NOMO-1 treated with dmso at 0.1 percent for 144 hours (cell line): ENCODE results near the gene PAQR5.
A peak's percentile ranks its signal among the peaks of the same experiment; 100 is the strongest.
"Not testable (repeated sequence)": the region's sequence is repeated elsewhere in the genome, so short reads cannot be mapped to it uniquely, and the experiment has no call there.

Source experiments
- DNase-seq: peaks from one replicate; lab custom pipeline; 2025; ENCODE audit not compliant: unreplicated experiment; lab: John Stamatoyannopoulos, UW

Gene PAQR5

DNA sequence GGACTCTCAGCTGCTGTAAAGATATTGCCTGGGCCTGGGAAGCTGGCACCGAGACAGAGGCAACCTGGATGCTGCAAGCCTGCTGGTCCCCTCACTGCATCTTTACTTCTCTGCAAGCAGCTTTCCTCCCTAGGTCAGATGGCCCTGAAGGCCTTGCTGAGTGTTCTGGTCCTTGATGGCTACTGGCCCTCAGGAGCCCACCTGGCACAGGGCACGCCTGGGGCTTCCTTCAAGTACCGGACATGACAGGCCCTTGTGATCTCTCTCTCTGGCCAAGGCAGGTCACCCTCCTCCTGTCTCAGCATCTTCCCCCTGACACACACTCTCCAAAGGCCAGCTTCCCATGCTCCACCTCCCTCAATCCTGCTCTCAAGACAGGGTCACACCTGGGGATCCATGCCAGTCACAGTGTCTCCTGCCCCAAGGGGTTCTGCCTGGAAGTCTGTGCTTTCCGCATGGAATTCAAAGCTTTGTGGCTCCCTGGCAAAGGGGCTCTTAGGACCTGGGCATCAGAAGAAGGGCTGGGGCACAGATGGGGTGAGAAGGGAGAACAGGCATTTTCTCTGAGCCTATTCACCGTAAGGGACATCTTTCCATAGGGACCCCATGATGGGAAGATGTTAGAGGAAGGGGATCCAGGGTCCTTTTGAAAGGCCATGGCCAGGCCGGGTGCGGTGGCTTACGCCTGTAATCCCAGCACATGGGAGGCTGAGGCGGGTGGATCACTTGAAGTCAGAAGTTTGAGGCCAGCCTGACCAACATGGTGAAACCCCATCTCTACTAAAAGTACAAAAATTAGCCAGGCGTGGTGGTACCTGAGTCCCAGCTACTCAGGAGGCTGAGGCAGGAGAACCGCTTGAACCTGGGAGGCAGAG is 4.7 kb upstream of the PAQR5 start:
- no peak for DNase-seq

DNA sequence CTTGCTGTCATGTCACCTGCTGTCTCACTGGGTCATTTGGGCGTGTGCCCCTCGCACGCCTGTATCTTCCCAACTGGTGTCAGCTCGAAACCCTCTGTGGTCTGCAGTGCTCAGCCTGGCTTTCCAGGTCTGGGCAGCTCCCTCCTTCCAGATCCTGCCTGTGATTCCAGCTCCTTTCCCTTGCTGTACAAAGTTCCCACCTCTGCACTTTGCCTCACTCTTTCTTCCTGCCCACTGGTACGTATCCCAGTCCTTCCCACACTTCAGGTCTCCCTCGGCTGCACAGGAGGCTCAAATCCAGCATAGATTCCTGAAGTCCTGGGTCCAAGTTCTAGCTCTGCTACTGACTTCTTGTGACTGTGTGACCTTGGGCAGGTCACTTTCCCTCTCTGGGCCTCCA is 2.1 kb upstream of the PAQR5 start:
- DNase-seq, result no peak

GRCh38 chr15:69297642-69298353 is 914 bp upstream of the PAQR5 start:
- no peak for DNase-seq

- no peak for DNase-seq
These were observed 387 bp upstream of the PAQR5 start for GRCh38 chr15:69298354-69298696.

- no peak for DNase-seq
These were observed 757 bp downstream of the PAQR5 start for GRCh38 chr15:69299451-69299886.

- no peak for DNase-seq
These were observed 1.4 kb downstream of the PAQR5 start for GRCh38 chr15:69299943-69300588.

DNA sequence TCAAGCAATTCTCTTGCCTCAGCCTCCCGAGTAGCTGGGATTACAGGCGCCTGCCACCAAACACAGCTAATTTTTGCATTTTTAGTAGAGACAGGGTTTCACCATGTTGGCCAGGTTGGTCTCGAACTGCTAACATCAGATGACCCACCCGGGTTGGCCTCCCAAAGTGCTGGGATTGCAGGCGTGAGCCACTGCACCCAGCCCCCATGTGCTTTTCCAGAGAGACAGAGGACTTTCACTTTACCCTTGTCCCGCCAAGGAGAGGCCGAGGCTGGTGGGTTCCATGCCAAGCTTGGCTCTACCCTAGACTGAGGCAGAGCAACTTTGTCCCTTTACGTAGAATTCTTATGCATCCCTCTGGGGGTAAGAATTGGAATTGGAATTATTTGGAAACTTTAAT is 2.4 kb downstream of the PAQR5 start:
- not testable (repeated sequence) for DNase-seq

- DNase-seq, result not testable (repeated sequence)
These were observed 3.4 kb downstream of the PAQR5 start for GRCh38 chr15:69302087-69302486.

GRCh38 chr15:69302929-69303328 is 4.2 kb downstream of the PAQR5 start:
- no peak for DNase-seq

DNA sequence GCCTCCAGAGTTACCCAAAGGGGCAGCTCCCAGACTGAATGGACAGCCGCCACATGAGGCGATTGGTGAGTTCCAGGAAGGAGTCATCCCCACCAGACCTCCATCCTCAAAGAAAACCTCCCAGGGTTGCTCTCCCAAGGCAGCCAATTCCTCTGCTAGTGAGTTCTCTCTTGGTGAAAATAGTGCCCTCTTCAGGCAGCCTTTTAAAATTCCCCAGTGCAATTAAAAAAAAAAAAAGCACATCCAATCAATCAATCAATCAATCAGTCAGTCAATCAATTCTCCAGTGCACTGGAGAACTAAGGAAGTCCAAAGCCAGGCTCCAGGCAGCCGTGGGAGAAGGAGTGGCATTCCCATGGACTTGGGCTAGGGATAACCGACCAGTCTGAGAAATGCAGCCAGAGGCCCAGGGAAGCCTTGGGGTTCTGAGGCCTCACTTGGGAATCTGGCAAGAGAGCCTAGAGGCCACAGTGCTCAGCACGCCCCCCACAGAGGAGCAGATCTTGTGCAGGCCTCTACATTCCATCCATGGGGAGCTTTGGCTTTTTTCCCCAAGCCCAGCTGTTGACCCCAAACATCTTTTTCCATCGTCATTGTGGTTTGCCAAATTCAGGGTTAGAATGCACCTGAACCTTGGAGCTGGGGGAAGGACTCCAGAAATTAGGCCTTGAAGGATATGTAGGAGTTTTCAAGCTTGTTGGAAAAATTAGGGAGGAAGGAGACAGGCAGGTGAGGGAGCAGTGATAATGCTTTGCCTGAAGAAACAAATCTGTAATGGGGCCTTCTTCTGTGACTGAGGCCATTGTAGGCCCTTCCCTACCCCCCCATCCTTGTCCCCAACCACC is 4.8 kb downstream of the PAQR5 start:
- no peak for DNase-seq

GRCh38 chr15:69304182-69304545 is 5.5 kb downstream of the PAQR5 start:
- DNase-seq, result peak; percentile 61

DNA sequence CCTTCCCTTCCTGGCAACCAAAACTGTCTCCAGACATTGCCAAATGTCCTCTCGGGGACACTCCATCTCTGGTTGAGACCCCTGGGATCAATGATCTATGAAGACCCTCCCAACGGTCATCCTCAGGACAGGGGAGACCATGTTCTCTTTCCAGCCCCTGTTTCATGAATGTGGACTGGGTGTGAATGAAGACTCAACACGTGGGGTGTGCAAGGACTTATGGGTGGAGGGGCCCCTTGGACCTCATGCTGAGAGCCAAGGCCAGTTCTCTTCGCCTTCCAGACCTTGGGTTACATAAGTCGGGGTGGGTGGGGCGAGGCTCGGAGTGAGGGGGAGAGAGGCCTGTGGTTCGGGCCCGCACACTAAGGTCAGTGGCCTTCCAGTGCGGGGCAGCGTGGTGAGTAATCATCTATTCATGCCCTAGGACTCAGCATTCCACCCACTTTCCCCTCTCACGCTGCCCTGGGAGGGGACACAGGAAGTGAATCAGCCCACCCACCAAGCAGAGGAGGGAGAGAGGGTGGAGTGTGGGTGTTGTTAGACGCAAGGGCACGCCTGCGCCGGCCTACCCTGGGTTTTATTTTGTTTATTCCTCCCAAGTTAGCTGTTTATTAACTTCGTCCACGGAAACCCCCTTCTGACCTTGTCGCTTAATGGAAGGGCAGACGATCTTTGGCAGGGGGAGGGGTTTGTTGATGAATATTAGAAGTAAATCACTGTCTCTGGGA is 6.7 kb downstream of the PAQR5 start:
- peak; percentile 25 for DNase-seq

DNA sequence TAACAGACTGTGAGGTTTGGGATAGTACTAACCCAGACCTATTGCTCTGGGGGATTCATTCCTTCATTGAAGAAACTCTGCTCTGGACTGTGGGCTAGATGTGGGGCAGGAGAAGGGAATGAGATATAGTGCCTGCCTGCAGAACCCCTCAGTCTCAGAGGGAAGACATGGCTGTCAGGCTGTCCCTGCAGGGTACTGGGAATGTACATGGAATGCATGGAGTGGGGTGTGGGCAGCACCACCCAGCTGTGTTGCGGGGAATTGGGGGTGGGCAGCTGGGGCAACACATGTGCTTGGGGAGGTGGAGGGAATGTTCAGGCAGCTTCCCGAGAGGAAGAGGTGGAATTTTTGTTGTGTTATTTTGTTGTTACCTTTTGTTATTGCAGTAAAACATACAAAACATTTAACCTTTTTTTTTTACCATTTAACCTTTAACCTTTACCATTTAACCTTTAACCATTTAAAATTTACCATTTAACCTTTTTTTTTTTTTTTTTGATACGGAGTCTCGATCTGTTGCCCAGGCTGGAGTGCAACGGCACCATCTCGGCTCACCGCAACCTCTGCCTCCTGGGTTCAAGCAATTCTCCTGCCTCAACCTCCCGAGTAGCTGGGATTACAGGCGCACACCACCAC is 7.3 kb downstream of the PAQR5 start:
- no peak for DNase-seq

- no peak for DNase-seq
These were observed 9.2 kb downstream of the PAQR5 start for GRCh38 chr15:69307939-69308338.

DNA sequence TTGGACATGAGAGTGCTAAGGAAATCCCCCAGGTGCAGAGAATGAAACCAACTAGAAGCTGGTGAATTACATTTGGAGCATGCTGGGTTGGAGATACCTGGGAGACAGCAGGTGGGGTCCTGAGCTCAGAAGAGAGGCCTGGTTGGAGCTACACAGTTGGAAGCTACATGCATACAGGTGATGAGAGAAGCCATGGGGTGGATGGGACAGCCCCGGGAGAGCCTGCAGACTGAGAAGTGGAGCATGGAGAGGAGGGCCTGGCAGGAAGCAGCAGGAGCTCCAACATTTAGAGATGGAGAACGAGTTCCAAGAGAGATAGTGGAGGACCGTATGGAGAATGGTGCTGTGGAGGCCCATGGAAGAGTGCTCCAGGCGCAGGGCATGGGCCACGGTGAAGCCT is 10.2 kb downstream of the PAQR5 start:
- no peak for DNase-seq

- DNase-seq, result no peak
These were observed 12.6 kb downstream of the PAQR5 start for GRCh38 chr15:69311319-69311721.

GRCh38 chr15:69313432-69314000 is 14.8 kb downstream of the PAQR5 start:
- peak; percentile 69 for DNase-seq

- DNase-seq, result no peak
These were observed 15.4 kb downstream of the PAQR5 start for GRCh38 chr15:69314131-69314530.

DNA sequence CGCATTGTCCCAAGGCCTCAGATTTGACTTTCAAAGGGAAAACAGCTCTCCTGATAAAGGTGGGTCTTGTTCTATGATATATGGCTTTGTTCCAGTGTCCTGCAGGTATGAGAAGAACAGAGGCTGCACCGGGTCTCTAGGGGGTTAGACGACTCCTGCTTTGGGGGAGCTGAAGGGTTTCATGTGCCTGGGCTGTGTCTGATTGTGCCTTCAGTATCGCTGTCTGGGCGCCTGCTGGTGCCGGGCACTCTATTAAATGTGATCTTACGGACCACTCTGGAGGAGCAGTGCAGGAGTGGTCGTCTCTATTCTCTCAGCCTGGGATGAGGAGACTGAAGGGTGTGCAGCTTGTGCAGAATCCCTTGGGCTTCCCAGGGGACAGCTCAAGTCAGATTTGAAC is 16.0 kb downstream of the PAQR5 start:
- no peak for DNase-seq
